Stimulated activated CD4-positive, alpha-beta T cell treated with anti-CD3 and anti-CD28 coated beads, Interleukin-12 subunit alpha, Interleukin-12 subunit beta, amount 100 ng/mL, for 4 hours (primary cell): Measurements from ENCODE around the gene GMCL2.
"Not testable (repeated sequence)": the region's sequence is repeated elsewhere in the genome, so short reads cannot be mapped to it uniquely, and the experiment has no call there.

Experiments
- DNase-seq: peaks from one replicate; pipeline ENCODE4 v3.0.0-alpha.2; 2020

Gene GMCL2, protein sequence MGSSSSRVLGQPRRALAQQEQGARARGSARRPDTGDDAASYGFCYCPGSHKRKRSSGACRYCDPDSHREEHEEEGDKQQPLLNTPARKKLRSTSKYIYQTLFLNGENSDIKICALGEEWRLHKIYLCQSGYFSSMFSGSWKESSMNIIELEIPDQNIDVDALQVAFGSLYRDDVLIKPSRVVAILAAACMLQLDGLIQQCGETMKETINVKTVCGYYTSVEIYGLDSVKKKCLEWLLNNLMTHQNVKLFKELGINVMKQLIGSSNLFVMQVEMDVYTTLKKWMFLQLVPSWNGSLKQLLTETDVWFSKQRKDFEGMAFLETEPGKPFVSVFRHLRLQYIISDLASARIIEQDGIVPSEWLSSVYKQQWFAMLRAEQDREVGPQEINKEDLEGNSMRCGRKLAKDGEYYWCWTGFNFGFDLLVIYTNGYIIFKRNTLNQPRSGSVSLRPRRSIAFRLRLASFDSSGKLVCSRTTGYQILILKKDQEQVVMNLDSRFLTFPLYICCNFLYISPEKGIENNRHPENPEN

DNA sequence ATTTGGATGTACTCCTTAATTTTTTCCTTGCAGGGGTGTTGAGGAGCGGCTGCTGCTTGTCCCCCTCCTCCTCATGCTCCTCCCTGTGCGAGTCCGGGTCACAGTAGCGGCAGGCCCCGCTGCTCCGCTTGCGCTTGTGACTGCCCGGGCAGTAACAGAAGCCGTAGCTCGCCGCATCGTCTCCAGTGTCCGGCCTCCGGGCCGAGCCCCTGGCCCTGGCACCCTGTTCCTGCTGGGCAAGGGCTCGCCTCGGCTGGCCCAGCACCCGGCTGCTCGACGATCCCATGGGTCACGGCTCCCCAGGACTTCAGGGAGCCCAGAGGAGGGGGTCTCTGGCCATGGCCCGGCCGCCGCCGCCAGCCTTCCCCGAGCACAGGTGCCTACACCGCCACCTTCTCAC lies at the start of gene GMCL2:
Gene GMCL2, minus strand, starts transcription at position 358 of the 400 bp plus-strand sequence. Its CDS starts 72 bp downstream, at position 286.
- DNase-seq, result no peak

DNA sequence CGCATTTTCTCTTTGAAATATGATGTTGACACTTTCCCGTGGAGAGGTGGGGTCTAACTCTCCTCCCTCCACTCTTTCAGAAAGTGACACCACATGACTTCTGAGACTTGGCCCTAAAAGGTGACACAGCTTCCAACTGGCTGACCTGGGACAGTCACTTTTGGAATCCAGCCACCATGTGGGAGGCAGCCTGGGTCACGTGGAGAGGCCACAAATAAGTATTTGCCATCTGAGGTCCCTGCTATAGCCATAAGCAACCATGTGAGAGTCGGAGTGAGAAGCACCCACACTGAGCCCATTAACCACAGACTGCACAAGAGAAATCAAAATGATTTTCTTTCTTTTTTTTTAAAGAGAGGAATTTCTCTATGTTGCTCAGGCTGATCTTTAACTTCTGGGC lies 49.5 kb upstream of the GMCL2 start:
- no peak for DNase-seq

DNA sequence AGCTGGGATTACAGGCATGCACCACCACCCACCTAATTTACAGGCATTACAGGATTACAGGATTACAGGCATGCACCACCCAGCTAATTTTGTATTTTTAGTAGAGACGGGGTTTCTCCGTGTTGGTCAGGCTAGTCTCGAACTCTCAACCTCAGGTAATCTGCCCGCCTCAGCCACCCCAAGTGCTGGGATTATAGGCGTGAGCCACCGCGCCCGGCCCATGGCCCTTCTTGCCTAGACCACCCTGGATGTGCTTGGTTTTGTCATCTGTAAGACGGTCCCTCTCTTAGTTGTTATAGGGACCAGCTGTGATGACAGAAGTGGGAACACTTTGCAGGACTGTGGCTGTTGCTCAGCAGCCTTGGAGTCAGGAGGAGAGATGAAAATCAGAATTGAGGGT lies 49.0 kb upstream of the GMCL2 start:
- DNase-seq, result no peak

DNA sequence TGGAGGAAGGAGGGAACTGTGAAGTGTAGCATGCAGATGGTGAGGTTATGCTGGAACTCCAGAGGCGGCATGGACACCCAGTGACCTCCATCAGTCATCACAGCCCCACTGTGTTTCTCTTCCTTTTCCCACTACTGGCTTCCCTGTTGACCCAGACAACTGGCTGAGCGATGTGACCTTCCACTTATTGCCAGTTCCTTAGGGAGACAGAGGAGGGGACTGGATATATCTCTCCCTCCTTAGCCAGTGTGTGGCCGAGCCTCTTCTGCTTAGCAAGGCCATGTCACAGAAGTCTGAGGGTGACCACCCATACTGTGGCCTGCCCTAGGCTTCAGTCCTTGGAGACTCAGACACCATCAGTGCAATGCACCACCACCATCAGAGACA lies 48.4 kb upstream of the GMCL2 start:
- no peak for DNase-seq

DNA sequence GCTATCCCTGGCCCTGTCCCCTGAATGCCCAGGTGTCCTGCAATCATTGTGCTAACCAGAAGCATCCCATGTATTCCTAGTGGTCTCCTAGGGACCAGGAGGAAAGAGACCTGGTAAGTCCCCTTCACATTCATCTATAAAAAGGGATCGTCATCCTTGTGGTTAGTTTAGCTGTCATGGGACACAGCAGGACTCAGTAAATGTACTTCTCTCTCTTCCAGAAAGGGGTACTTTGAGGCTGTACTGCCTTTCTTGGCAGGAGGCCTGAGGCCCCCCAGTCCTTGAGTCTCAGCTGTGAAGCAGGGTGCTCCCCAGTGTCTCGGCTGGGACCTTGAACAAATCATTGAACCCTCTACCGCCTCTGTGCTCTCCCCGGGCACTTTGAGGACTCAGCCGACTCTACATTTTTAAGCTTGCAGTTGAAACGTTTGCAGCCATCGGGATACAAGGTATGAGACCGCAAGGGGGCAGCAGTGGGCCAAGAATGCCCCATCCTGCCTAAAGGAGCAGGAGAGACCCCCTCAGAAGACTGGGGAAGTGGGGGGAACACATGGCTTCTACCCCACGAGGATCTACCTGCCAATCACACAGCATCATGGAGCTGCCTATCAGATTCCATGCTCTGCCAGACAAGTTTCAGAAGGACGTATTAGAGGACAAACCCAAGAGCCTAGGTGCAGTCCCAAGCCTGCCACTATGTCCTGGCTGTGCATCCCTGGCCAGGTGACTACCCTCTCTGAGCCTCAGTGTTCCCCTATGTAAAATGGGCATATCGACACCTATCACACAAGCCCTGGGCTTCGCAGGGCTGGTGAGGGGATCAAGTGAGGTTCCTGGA lies 47.8 kb upstream of the GMCL2 start:
- peak; percentile 70 for DNase-seq

DNA sequence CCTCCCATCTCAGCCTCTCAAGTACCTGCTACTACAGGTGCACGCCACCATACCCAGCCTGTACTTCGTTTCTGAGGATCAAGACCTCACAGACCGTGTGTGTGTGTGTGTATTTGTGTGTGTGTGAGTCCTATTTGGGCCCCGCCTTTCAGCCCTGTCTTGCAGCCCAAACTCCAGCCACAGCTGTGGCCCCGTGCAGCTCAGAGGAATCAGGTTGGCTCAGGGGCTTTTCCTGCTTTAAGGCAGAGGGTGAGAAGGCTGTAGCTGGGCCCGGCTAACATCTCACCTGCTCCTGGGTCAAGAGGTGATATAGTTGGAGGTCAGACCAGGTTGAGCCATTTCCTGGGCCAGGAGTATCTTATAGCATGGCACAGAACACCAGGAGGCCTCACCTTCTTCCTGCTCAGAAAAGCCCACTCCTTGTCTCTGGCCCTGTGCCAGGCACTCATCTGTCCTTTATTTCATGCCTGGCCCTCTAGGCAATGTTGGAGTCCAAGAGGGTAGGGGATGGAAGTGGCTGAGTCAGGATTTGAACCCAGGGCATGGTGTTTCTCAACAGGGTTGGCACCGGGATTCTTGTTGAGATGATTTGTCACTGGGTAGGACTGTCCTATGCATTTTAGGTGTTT lies 47.1 kb upstream of the GMCL2 start:
- no peak for DNase-seq

DNA sequence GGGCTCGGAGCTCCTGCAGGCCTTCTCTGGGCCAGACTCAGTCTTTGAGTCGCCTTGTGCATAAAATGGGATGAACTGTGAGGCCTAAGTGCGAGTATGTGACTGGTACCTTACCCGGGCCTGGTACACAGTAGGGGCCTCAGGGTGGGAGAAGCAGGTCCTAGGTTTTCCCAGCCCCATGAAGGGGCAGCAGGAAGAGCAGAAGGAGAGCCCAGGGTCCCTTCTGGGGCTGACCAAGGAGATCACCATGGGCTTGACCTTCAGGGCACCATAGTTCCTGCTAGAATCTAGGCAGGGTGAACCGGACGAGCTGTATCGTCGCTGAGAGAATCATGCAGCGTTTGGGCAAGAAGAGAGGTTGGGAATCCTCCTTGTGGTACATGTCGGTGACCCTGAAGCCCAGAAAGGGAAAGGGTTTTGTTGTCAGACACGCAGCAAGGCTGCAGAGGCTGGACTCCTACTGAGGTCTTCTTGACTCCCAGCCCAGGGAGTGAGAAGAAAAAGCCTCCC lies 45.8 kb upstream of the GMCL2 start:
- no peak for DNase-seq

DNA sequence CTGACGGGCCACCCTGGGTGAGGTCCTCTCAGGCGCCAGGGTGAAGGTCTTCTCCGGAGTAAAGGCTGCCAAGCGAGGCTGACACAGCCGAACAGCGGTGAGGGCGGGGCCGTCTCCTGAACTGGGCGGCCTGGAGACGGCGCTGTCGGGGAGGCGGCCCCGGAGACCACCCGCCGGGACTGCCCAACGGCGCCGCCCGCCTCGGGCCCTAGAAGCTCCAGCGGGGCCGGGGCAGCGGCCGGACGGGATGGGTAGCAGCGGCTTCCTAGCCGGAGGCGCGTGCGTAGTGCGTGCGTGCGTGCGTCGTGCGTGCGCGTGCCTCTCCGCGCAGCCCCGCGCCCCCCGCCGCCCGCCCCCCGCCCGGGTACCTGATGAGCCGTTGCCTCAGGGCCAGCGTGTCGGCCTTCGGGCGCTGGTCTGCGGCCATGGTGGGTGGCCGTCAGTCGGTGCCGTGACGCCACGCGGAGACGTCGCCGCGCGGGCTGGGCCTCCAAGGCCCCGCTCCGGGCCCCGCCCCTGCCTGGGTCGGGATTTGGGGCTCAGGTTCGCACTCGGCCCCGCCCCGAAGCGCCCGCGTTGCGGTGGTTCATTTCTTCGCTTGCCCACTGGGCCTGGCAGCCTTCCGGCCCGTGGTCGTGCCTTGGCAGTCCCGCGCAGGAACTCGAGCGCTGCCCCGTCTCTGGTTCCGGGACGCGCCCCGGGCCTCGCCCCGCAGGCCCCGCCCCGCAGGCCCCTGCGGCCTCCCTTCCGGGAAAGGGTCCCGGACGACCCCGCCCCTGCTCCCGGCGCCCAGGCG lies 45.2 kb upstream of the GMCL2 start, which contains the start of gene PHYKPL:
Gene PHYKPL, minus strand, starts transcription at position 679 of the 796 bp plus-strand sequence. Its CDS starts 252 bp downstream, at position 427.
- DNase-seq, result peak; percentile 70

DNA sequence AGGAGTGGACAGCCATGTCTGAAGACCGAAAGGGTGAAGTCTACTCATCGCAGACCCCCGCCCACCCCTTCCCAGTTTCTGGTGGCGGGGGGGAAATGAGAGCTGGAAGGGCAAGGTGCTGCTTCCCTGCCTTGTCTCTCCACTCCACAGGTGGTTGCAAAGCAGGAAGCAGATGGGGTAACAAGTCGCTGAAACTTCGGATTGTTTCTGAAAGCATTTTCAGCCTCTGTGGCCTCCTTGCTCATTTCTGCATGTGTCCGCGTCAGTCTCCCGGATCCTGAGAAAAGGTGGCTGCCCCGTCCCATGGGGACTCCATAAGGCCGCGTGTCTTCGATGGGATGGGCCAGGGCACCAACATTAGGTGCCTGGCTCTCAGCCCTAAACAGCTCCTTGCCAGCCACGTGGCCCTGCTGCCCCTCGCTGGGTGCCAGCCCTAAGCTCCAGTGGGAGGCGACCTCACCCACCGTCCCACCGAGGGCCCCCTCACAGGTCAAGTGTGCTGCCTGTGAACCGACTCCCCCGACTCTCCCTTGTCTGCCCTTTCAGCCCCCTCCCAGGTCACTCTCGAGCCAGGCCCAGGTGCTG lies 44.5 kb upstream of the GMCL2 start:
- DNase-seq, result no peak

DNA sequence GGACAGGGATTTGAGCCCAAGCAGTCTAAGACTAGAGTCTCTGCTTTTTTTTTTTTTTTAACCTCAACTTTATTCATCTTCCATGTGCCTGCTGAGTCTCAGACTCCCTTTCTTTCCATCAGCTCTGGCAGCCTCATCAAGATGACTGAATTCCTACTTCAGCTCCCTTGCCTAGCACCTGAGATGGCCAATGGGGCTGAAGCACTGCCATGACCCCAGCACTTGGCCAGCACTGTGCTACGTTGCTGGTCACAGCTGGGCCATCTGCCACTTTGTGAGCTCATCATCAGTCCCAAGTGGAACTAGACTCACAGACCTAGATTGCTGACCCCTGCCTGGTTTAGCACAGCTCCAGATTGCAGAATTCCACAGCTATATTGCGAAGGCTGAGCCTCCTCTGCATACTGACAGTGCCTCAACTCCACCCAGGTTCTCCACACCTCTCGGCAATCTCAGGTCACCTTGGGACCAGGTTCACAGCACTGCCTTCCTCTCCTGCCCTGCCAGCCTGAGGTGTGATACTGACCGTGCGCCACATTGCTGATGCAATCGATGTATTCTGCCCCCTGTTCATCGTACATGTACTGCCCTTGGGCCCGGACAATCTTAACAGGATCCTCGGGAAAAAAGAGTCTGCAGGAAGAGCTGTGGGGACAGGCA lies 43.8 kb upstream of the GMCL2 start:
- DNase-seq, result no peak

DNA sequence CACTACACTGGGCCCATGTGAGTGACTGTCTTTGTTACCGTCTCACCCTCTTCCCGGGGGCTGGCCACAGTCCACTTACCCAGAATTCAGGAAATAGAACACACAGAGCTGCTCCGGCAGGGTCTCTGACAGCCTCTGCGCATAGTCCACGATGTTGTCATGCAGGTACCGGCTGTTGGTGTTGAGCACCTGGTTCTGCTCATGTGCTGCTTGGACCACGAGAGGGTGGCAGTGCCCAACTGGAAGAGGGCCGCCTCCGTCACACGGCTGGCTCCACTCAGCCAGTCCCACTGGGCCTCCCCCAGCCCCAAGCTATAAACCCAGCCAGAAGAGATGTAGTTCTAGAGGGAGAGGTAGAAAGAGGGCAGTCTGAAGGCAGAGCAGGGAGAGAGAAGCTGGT lies 42.7 kb upstream of the GMCL2 start:
- DNase-seq, result no peak

DNA sequence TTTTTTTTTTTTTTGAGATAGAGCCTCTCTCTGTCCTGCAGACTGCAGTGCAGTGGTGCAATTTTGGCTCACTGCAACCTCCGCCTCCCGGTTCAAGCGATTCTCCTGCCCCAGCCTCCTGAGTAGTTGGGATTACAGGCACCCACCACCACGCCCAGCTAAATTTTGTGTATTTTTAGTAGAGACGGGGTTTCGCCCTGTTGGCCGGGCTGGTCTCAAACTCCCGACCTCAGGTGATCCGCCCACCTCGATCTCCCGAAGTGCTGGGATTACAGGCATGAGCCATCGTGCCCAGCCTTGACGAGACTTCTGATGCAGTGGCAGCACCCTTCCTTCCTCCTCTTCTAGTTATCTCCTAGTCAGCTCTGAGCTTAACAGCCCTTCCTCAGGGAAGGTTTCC lies 41.9 kb upstream of the GMCL2 start:
- not testable (repeated sequence) for DNase-seq

DNA sequence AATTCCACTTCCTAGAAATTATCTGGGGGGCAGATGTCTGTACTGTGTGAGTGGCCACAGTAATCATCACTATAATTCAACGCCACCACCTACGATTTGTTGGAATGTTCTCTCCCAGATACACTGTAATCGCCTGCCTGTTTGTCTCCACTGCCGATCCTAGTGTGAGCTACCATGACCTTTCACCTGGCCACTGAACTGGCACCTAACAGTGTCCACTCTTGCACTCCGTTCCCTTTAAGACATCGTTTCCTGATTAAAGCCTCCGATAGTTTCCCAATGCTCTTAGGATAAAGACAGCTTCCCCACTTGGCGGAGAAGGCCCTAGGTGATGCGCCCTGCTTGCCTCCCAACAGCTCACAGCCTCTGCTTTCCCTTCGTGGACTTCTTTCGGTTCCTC lies 41.4 kb upstream of the GMCL2 start:
- no peak for DNase-seq

DNA sequence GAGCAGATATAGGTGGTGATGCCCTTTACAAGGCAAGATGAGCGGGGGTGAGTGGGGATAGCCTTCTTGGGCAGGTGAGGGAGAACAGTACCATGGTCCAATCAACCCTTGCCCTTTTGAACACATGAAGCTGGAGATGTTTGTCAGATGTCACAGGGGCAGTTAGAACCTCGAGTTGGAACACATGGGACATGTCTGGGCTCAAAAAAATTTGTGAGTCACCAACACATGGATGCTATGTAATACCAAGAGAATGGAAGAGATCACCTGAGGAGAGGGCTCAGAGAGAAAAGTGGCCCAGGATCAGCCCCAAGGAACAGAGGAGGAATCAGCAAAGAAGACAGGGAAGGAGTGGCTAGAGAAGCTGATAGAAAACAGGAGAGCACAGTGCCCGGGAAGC lies 40.8 kb upstream of the GMCL2 start:
- no peak for DNase-seq

DNA sequence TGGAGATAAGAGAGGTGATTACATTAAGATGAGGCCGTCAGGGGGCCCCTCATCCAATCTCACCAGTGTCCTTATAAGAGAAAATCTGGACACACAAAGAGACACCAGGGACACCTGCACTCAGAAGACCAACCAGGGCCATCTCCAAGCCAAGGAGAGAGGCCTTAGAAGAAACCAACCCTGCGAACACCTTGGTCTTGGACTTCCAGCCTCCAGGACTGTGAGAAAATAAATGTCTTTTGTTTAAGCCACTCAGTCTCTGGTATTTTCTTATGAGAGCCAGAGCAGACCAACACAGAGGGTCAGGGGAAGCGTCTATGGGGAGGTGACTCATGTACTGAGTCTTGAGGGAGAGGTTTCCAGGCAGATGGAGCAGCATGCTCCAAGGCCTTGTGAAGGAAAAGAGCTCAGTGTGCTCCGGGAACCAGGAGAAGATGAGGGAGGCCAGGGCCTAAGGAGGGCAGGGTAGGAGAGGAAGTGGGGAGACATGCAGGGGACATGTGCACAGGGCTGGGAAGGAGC lies 40.0 kb upstream of the GMCL2 start:
- DNase-seq, result no peak

DNA sequence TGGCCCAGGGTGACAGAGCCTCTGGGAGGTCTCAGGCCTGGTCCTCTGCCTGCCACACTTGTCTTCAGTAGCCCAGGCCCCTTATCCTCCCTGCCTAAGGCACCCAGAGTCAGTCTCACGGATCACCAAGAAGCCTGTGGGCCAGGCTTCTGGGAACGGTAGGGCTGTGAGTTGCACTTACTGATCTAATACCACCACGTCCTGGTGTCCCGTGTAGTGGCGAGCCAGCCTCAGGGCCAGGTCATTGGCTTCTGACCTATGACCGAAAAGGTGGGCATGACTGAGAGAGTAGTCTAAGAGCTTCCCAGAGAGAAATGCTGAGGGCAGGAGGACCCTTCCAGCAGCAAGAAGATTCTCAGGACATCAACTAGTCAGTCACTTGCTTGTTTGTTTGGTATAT lies 38.0 kb upstream of the GMCL2 start:
- no peak for DNase-seq

DNA sequence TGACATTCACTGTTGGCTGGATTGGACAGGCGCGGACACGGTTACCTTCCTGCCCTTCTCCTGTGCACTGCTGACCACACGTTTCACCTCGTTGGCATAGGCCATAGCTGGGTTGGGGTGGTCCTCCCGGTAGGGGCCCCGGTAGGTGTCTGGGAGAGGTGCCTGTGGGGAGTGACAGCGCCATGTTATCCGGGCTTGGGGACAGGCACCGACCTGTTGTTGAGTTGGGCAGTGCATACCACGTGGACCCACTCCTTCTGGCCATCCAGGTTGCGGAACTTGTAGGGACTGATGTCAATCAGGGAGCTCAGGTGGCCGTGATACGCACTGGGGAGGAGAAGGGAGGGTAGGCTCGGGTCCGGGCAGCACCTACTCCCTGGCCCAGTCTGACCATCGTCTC lies 37.2 kb upstream of the GMCL2 start:
- DNase-seq, result no peak

DNA sequence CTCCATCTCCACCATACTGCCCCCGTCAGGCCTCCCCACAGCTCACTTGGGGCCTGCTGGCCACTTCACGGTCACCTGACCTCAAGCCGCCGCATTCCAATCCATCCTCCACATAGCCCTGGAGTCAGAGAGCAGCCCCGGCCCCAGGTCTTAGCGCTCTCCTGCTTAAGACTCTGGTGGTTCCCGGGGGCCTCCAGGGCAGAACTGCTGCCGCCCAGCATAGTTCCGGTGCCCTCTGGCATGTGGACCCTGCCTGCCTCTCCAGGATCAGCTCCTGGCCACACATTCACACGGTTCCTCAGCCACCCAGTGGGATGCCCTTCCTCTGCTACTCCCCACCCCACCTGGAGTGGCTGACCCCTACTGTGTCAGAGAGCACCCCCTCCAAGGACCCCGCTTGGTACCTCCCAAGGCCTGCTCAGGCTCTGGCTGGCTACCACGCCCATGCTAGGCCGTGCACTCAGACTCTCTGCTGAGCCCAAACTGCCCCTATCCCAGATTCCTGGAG lies 36.7 kb upstream of the GMCL2 start:
- no peak for DNase-seq

DNA sequence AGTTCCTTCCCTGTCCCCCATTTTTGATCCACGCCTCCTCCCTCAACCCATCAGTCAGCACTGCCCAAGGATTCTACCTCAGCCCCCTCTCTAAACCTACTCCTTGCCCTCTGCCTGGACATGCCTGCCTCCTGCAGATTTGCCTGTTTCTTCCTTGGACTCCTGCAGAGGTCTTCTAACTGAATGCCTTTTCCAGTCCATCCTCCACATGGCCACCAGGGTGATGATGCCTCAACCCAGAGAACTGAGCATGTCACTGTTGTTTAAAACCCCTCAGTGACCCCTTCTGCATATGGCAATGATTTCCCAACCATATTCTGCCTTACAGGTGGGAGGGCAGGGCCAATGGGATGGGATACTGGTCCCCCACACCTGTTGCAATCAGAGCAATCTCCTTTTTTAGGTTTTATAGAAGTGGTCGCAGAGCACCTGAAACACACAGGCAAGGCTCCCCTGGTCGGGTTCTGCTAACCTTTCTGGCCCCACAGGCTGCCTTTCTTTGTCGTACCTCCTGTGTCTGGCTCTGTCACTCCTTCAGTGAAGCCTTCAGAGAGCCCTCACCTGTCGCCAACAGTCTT lies 36.1 kb upstream of the GMCL2 start:
- no peak for DNase-seq

DNA sequence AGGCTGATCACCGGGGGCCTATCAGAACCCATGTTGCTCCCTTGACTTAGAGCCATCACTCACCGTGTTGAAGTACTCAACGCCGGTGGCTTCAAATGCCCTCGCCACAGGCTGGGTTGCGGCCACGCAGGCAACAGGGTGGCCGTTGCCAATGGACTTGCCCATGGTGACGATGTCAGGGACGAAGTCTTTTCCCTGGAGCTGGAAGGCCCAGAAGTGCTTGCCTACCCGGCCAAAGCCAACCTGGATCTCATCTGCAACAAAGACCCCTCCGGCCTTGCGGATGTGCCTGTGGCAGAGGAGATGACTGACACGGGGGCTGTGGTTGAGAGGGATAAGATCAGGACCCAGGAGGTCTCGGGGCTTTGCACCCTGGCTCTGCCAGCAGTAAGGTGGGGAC lies 35.1 kb upstream of the GMCL2 start:
- DNase-seq, result no peak
